Cardiac muscle cell (in vitro differentiated cells and primary cell): ENCODE results near the gene RSU1. TPM values are rescaled to one million over a fixed set of nuclear protein-coding genes. Genes with fewer than 3 reads are reported as not detected.

ENCODE experiments used
- DNase-seq, 2 donors: peaks; one replicate each; pipeline versions ENCODE4 v3.0.0 to v3.0.0-alpha.2; 2010 to 2017; ENCODE audit warnings: low read depth in 1 of 2, low spot score in 1 of 2
- H3K27ac ChIP-seq: fragments of 200-600 bp; sonication (generic); 2 replicates; pipeline ENCODE4 v1.5.1; 2016
- H3K27me3 ChIP-seq: fragments of 200-600 bp; sonication (generic); 2 replicates; pipeline ENCODE4 v1.6.0; 2016; ENCODE audit warnings: control low read depth
- H3K36me3 ChIP-seq: fragments of 200-600 bp; sonication (generic); 2 replicates; pipeline ENCODE4 v1.5.1; 2016; ENCODE audit warnings: control low read depth
- H3K4me1 ChIP-seq: fragments of 200-600 bp; sonication (generic); 2 replicates; pipeline ENCODE4 v1.8.1; 2017; ENCODE audit warnings: low read depth, mild to moderate bottlenecking, mixed run types
- H3K4me3 ChIP-seq: fragments of 200-600 bp; sonication (generic); 2 replicates; pipeline ENCODE4 v1.5.1; 2016; ENCODE audit warnings: mild to moderate bottlenecking
- H3K9me3 ChIP-seq: fragments of 200-600 bp; sonication (generic); 2 replicates; pipeline ENCODE4 v1.5.1; 2017; ENCODE audit warnings: low read depth, mild to moderate bottlenecking, control low read depth
- polyA plus RNA-seq: library from polyadenylated mRNA; unstranded; fragments of >200 nt; fragmentation: Nextera tagmentation; extraction: Ambion mirVana; gene quantifications from 2 replicates; pipeline ENCODE4 v1.2.1, GENCODE V29; 2016
- total RNA-seq: library from RNA; depleted of rRNA; stranded (reverse); fragments of >200 nt; gene quantifications from 2 replicates; pipeline ENCODE4 v1.2.3, GENCODE V29; 2016
- TF ChIP-seq, protein P1 (sequence below): IDR thresholded peaks from 2 replicates; pipeline ENCODE4 v1.5.1; 2012; ENCODE audit warnings: low read depth, mild to moderate bottlenecking, low read length

The RSU1 gene
- total and polyA plus RNA-seq, 2 experiments from 2014 or later: 18.4 to 69.7 TPM

GRCh38 chr10:16685551-16685950 lies 131.7 kb downstream of the RSU1 start:
- Histone ChIP-seq H3K27me3 (no peaks in the 10 kb centered on the region), H3K4me3 (no peak overlapping the region), H3K36me3 (no peaks in the 10 kb centered on the region), H3K9me3 (no peaks in the 10 kb centered on the region), H3K27ac (no peak overlapping the region), H3K4me1 (no peaks in the 10 kb centered on the region)
- TF ChIP-seq, protein P1, sequence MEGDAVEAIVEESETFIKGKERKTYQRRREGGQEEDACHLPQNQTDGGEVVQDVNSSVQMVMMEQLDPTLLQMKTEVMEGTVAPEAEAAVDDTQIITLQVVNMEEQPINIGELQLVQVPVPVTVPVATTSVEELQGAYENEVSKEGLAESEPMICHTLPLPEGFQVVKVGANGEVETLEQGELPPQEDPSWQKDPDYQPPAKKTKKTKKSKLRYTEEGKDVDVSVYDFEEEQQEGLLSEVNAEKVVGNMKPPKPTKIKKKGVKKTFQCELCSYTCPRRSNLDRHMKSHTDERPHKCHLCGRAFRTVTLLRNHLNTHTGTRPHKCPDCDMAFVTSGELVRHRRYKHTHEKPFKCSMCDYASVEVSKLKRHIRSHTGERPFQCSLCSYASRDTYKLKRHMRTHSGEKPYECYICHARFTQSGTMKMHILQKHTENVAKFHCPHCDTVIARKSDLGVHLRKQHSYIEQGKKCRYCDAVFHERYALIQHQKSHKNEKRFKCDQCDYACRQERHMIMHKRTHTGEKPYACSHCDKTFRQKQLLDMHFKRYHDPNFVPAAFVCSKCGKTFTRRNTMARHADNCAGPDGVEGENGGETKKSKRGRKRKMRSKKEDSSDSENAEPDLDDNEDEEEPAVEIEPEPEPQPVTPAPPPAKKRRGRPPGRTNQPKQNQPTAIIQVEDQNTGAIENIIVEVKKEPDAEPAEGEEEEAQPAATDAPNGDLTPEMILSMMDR: no peak
- no peak for DNase-seq

GRCh38 chr10:16681521-16681920 lies 135.7 kb downstream of the RSU1 start:
- TF ChIP-seq, protein P1: no peak
- no peak for DNase-seq

GRCh38 chr10:16679511-16679910 lies 137.7 kb downstream of the RSU1 start:
- no peaks in the 10 kb centered on the region for H3K27me3 ChIP-seq
- no peaks in the 10 kb centered on the region for H3K9me3 ChIP-seq
- H3K36me3 ChIP-seq: no peaks in the 10 kb centered on the region
- no peaks in the 10 kb centered on the region for H3K4me1 ChIP-seq
- H3K27ac ChIP-seq: no peak overlapping the region
- H3K4me3 ChIP-seq: no peak overlapping the region
- TF ChIP-seq, protein P1: no peak
- no peak for DNase-seq

More at GRCh38 chr10:16681521-16681920, 135.7 kb downstream of the RSU1 start:
- Histone ChIP-seq H3K27me3 (no peaks in the 10 kb centered on the region), H3K36me3 (no peaks in the 10 kb centered on the region), H3K9me3 (no peaks in the 10 kb centered on the region), H3K4me1 (no peaks in the 10 kb centered on the region), H3K4me3 (no peak overlapping the region), H3K27ac (no peak overlapping the region)

- Histone ChIP-seq H3K4me3 (no peak overlapping the region), H3K36me3 (no peaks in the 10 kb centered on the region), H3K27ac (no peak overlapping the region), H3K4me1 (no peaks in the 10 kb centered on the region), H3K27me3 (no peaks in the 10 kb centered on the region), H3K9me3 (no peaks in the 10 kb centered on the region)
- no peak for DNase-seq
- TF ChIP-seq, protein P1: no peak
Observed at GRCh38 chr10:16675334-16675733, 141.9 kb downstream of the RSU1 start.

- TF ChIP-seq, protein P1: no peak
- no peaks in the 10 kb centered on the region for H3K27me3 ChIP-seq
- no peaks in the 10 kb centered on the region for H3K36me3 ChIP-seq
- no peaks in the 10 kb centered on the region for H3K4me1 ChIP-seq
- DNase-seq: no peak
- no peaks in the 10 kb centered on the region for H3K9me3 ChIP-seq
- H3K4me3 ChIP-seq: no peak overlapping the region
- H3K27ac ChIP-seq: no peak overlapping the region
Observed at GRCh38 chr10:16674147-16674703, 143.0 kb downstream of the RSU1 start.

DNA sequence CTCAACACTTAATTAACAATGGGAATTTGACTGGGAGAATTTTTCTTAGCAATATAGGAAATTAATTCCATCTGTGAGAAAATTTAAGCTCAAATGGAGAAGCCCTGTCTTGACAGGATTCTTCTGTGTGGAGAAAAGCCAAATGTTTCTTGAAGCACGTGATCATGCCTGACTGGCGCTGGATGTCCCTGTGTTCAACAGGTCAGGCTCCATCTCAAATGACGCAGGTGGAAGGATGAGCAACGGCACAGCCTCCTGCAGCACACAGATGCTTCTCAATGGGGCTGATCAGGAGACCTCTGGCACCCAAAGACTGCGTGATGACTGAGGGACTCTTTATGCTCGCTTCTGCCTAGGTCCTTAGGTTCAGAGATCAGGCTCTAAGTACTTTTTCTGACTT lies 143.8 kb downstream of the RSU1 start:
- Histone ChIP-seq H3K36me3 (no peaks in the 10 kb centered on the region), H3K4me3 (no peak overlapping the region), H3K9me3 (no peaks in the 10 kb centered on the region), H3K27ac (no peak overlapping the region), H3K27me3 (no peaks in the 10 kb centered on the region), H3K4me1 (no peaks in the 10 kb centered on the region)
- DNase-seq: no peak
- TF ChIP-seq, protein P1: no peak
